IMR-90 (cell line): ENCODE data around the gene NFKBIE. TPM values are rescaled to one million over a fixed set of nuclear protein-coding genes. Genes with fewer than 3 reads are reported as not detected.

Experiments
- ATAC-seq: fragments of 200-7000 bp; cut with Tn5 transposase; 2 replicates; pipeline ENCODE4 v1.9.1; 2020; ENCODE audit warnings: low read depth, mild to moderate bottlenecking, moderate library complexity
- BruUV-seq: library from RNA; stranded (reverse); fragments of 400-500 nt; replicated peaks from 2 replicates; lab custom pipeline; 2021; lab: Mats Ljungman, UMichigan
- CTCF ChIA-PET: fragments of 300-600 bp; formaldehyde crosslinking; extraction: SDS; loops from one replicate; lab custom pipeline; 2021; ENCODE audit warnings: antibody characterized with exemption; lab: Yijun Ruan, JAX
- POLR2A ChIA-PET: fragments of 300-600 bp; sonication (Branson Sonifier 250); formaldehyde crosslinking; loops from one replicate; lab custom pipeline; 2022; ENCODE audit warnings: antibody characterized with exemption; ENCODE audit not compliant: unreplicated experiment; lab: Charles Lee
- DNase-seq: peaks from one replicate; pipeline ENCODE4 v3.0.0; 2013
- H2AFZ ChIP-seq: replicated peaks from 2 replicates; pipeline ENCODE3; 2013; ENCODE audit warnings: low read length, mild to moderate bottlenecking; ENCODE audit not compliant: poor library complexity
- H2AK5ac ChIP-seq: 2 replicates; pipeline ENCODE4 v1.6.1; 2013; ENCODE audit warnings: low read depth, low read length, inconsistent platforms
- H2AK9ac ChIP-seq: replicated peaks from 2 replicates; pipeline ENCODE3; 2013; ENCODE audit warnings: mild to moderate bottlenecking, low read depth, low read length, moderate library complexity; ENCODE audit not compliant: poor library complexity
- H2BK120ac ChIP-seq: 2 replicates; pipeline ENCODE4 v1.6.1; 2013; ENCODE audit warnings: low read depth, low read length, inconsistent platforms
- H2BK15ac ChIP-seq: 3 replicates; pipeline ENCODE4 v1.6.1; 2013; ENCODE audit warnings: low read depth, low read length, inconsistent platforms
- H2BK20ac ChIP-seq: 2 replicates; pipeline ENCODE4 v1.6.1; 2013; ENCODE audit warnings: low read depth, mild to moderate bottlenecking, inconsistent platforms, low read length, moderate library complexity
- H2BK5ac ChIP-seq: 2 replicates; pipeline ENCODE4 v1.6.1; 2013; ENCODE audit warnings: mild to moderate bottlenecking, low read depth, low read length, inconsistent platforms; ENCODE audit not compliant: poor library complexity, severe bottlenecking
- H3K14ac ChIP-seq: replicated peaks from 2 replicates; pipeline ENCODE4 v1.6.1; 2013; ENCODE audit warnings: low read depth, low read length, inconsistent platforms
- H3K18ac ChIP-seq: 2 replicates; pipeline ENCODE4 v1.6.1; 2013; ENCODE audit warnings: low read depth, low read length, control low read depth
- H3K23ac ChIP-seq: 2 replicates; pipeline ENCODE4 v1.6.1; 2013; ENCODE audit warnings: low read depth, low read length, inconsistent platforms
- H3K27ac ChIP-seq: 2 replicates; pipeline ENCODE4 v1.5.1; 2013; ENCODE audit warnings: mild to moderate bottlenecking, control low read depth, low read length; ENCODE audit not compliant: insufficient read depth
- H3K27me3 ChIP-seq: 2 replicates; pipeline ENCODE4 v1.6.1; 2013; ENCODE audit warnings: low read length; ENCODE audit not compliant: control insufficient read depth, insufficient read depth
- H3K36me3 ChIP-seq: 2 replicates; pipeline ENCODE4 v1.6.1; 2013; ENCODE audit warnings: low read length, mixed read lengths; ENCODE audit not compliant: control insufficient read depth, insufficient read depth
- H3K4ac ChIP-seq: 2 replicates; pipeline ENCODE4 v1.6.1; 2013; ENCODE audit warnings: low read depth, low read length, inconsistent platforms
- H3K4me1 ChIP-seq: 2 replicates; pipeline ENCODE4 v1.6.1; 2013; ENCODE audit warnings: low read length, mixed read lengths; ENCODE audit not compliant: control insufficient read depth, insufficient read depth
- H3K4me2 ChIP-seq: 2 replicates; pipeline ENCODE4 v1.6.1; 2013; ENCODE audit warnings: low read depth, mild to moderate bottlenecking, control low read depth, low read length, moderate library complexity
- H3K4me3 ChIP-seq: 2 replicates; pipeline ENCODE4 v1.5.1; 2013; ENCODE audit warnings: low read depth, mild to moderate bottlenecking, control low read depth, low read length, moderate library complexity; ENCODE audit not compliant: insufficient read depth
- H3K56ac ChIP-seq: 2 replicates; pipeline ENCODE4 v1.6.1; 2013; ENCODE audit warnings: low read length, inconsistent platforms; ENCODE audit not compliant: insufficient read depth; ENCODE audit errors: extremely low read depth
- H3K79me1 ChIP-seq, 2 experiments: 2 replicates each; pipeline ENCODE4 v1.6.1; 2013; ENCODE audit warnings: low read length in 2 of 2, inconsistent platforms in 1 of 2, low read depth in 1 of 2
- H3K9ac ChIP-seq: 2 replicates; pipeline ENCODE4 v1.6.1; 2013; ENCODE audit warnings: low read depth, low read length, control low read depth
- H3K9me1 ChIP-seq: 2 replicates; pipeline ENCODE4 v1.6.1; 2013; ENCODE audit warnings: low read length, inconsistent platforms; ENCODE audit not compliant: insufficient read depth
- H3K9me3 ChIP-seq: 2 replicates; pipeline ENCODE4 v1.6.1; 2013; ENCODE audit warnings: low read length; ENCODE audit not compliant: control insufficient read depth, insufficient read depth
- H4K20me1 ChIP-seq: 2 replicates; pipeline ENCODE4 v1.6.1; 2013; ENCODE audit warnings: low read length, inconsistent platforms; ENCODE audit not compliant: insufficient read depth
- H4K5ac ChIP-seq: 2 replicates; pipeline ENCODE4 v1.6.1; 2013; ENCODE audit warnings: mild to moderate bottlenecking, low read depth, low read length, control low read depth
- H4K8ac ChIP-seq, 2 experiments: 2 replicates each; pipeline ENCODE4 v1.6.1; 2013; ENCODE audit warnings: low read depth in 2 of 2, low read length in 2 of 2, control low read depth in 1 of 2, inconsistent platforms in 1 of 2
- H4K91ac ChIP-seq: 2 replicates; pipeline ENCODE4 v1.6.1; 2013; ENCODE audit warnings: low read depth, low read length, inconsistent platforms; ENCODE audit not compliant: insufficient read depth
- CTCF ChIP-seq: conservative IDR thresholded peaks from 2 replicates; pipeline ENCODE4 v1.5.1; 2012; ENCODE audit warnings: mild to moderate bottlenecking, low read depth, low read length, improper control_type of control experiment
- MAFK ChIP-seq: IDR thresholded peaks from 2 replicates; pipeline ENCODE4 v1.6.1; 2012; ENCODE audit warnings: low read depth, low read length, improper control_type of control experiment
- SMC3 ChIP-seq: fragments of 150-350 bp; IDR thresholded peaks from 2 replicates; pipeline ENCODE4 v1.6.1; 2016; ENCODE audit warnings: low read depth, mild to moderate bottlenecking, antibody characterized with exemption, low read length, moderate library complexity
- WGBS, 2 experiments: methylation state at CpG; one replicate each; pipeline versions ENCODE4 v1.1.5 to v1.1.7; 2013; ENCODE audit warnings: missing lambda C conversion rate in 2 of 2; ENCODE audit not compliant: insufficient read length in 1 of 2; ENCODE audit errors: extremely low coverage in 2 of 2; 5-methylcytosine and 5-hydroxymethylcytosine counted together
- dilution Hi-C: fragments of 300-500 bp; cut with HindIII; formaldehyde crosslinking; loops from one replicate; pipeline ENCODE4 v1.14.3; 2018; ENCODE audit warnings: low sequenced_read_pairs; ENCODE audit not compliant: unreplicated experiment
- in situ Hi-C: fragments of 300-500 bp; cut with MboI; formaldehyde crosslinking; loops from 3 replicates; pipeline ENCODE4 v1.14.3; 2019; ENCODE audit warnings: low sequenced_read_pairs, inconsistent platforms, mixed read lengths
- intact Hi-C: fragments of 100-400 bp; cut with micrococcal nuclease; formaldehyde crosslinking; loops from 2 replicates; pipeline ENCODE4 v1.10.0; 2022
- polyA plus RNA-seq, 3 experiments: library from polyadenylated mRNA; depleted of rRNA; stranded (reverse); fragments of >200 nt; gene quantifications; 2 replicates each; pipeline ENCODE4 v1.2.3, GENCODE V29; 2012; ENCODE audit warnings: low replicate concordance in 1 of 3
- total RNA-seq: library from RNA; depleted of rRNA; stranded (reverse); fragments of >200 nt; gene quantifications from 2 replicates; pipeline ENCODE4 v1.2.3, GENCODE V29; 2012

The NFKBIE gene
- total and polyA plus RNA-seq, 2 of the 4 experiments (the other 2 are of a cell fraction): 7.9 to 13.0 TPM

GRCh38 chr6:44275271-44275748 lies 10.0 kb upstream of the NFKBIE start:
- Histone ChIP-seq H3K36me3 (no peaks in the 10 kb centered on the region), H3K27me3 (peaks cover 79% of the 10 kb centered on the region), H3K9ac (no peak overlapping the region), H2AFZ (peak overlapping the region; percentile 72), H2BK120ac (no peak overlapping the region), H4K8ac (no peak overlapping the region), H3K4me2 (no peak overlapping the region), H3K9me1 (peaks cover 4% of the 10 kb centered on the region; the same call in 1 of the 2 replicates), H4K91ac (no peak overlapping the region), H3K18ac (no peak overlapping the region), H3K27ac (no peak overlapping the region), H2BK5ac (no peak overlapping the region), H3K4me1 (no peaks in the 10 kb centered on the region), H3K79me1 (no peaks in the 10 kb centered on the region), H3K14ac (no peak overlapping the region), H4K20me1 (no peaks in the 10 kb centered on the region), H3K9me3 (no peaks in the 10 kb centered on the region), H3K4ac (no peak overlapping the region), H3K23ac (no peak overlapping the region), H3K56ac (no peak overlapping the region), H4K5ac (no peak overlapping the region), H2AK9ac (no peak overlapping the region), H2BK15ac (no peak overlapping the region), H3K4me3 (no peak overlapping the region), H2BK20ac (no peak overlapping the region), H2AK5ac (no peak overlapping the region)
- WGBS, 2 experiments: 85% methylated on average over 58 of the region's 59 CpGs; no CpG with 5 or more reads in 1 of the 2 experiments
- intact Hi-C loops: no loop called here
- CTCF ChIA-PET: no interaction called here
- no peak for TF ChIP-seq SMC3
- TF ChIP-seq MAFK: no peak
- no peak for TF ChIP-seq CTCF
- in situ Hi-C loops: no loop called here
- dilution Hi-C loops: no loop called here
- no TSS peak for BruUV-seq
- POLR2A ChIA-PET: interaction anchor here (0.7 kb wide), 1 partner anchor 85 kb away, joined by 4 read pairs; no protein-coding TSS in a partner anchor
- DNase-seq (no peak), ATAC-seq (no peak)
